GM12865 (cell line): Measurements from ENCODE around the gene KSR1.

ENCODE experiments used
- DNase-seq: peaks from one replicate; pipeline ENCODE4 v3.0.0; 2010; ENCODE audit warnings: low read depth
- H3K4me3 ChIP-seq: 2 replicates; pipeline ENCODE4 v1.5.1; 2011; ENCODE audit warnings: mild to moderate bottlenecking, low read depth, low read length, control low read depth
- CTCF ChIP-seq: IDR thresholded peaks from 2 replicates; pipeline ENCODE4 v1.5.1; 2011; ENCODE audit warnings: low read length, control low read depth, low read depth, inconsistent platforms; ENCODE audit not compliant: insufficient read depth; ENCODE audit errors: missing control alignments

Gene KSR1

GRCh38 chr17:27525836-27526603 lies 69.8 kb downstream of the KSR1 start:
- TF ChIP-seq CTCF = no peak
- H3K4me3 ChIP-seq = no peak overlapping the region
- DNase-seq = no peak

- no peak for TF ChIP-seq CTCF
- H3K4me3 ChIP-seq = no peak overlapping the region
- DNase-seq = peak; percentile 70
Measured at GRCh38 chr17:27526604-27527002, 70.4 kb downstream of the KSR1 start.

GRCh38 chr17:27529230-27529796 lies 73.1 kb downstream of the KSR1 start:
- DNase-seq = no peak
- H3K4me3 ChIP-seq = no peak overlapping the region
- no peak for TF ChIP-seq CTCF

GRCh38 chr17:27530764-27531391 lies 74.6 kb downstream of the KSR1 start:
- no peak overlapping the region for H3K4me3 ChIP-seq
- no peak for TF ChIP-seq CTCF
- peak; percentile 39 for DNase-seq

- TF ChIP-seq CTCF = no peak
Measured at GRCh38 chr17:27531469-27531961, 75.3 kb downstream of the KSR1 start.

GRCh38 chr17:27532269-27533263 lies 76.3 kb downstream of the KSR1 start:
- no peak overlapping the region for H3K4me3 ChIP-seq
- DNase-seq = no peak
- TF ChIP-seq CTCF = no peak

More at GRCh38 chr17:27531469-27531961, 75.3 kb downstream of the KSR1 start:
- H3K4me3 ChIP-seq = no peak overlapping the region
- DNase-seq = no peak
